Sigmoid colon (tissue), 4 donors: ENCODE data around the gene C10orf120.

Source experiments
- EP300 ChIP-seq, 4 donors: sonication (generic); formaldehyde crosslinking; IDR thresholded peaks; one replicate each; pipeline ENCODE4 v1.6.1; 2017; ENCODE audit warnings: antibody characterized with exemption in 4 of 4
- POLR2AphosphoS5 ChIP-seq, 4 donors: sonication (generic); formaldehyde crosslinking; IDR thresholded peaks; one replicate each; pipeline ENCODE4 v1.6.1; 2017; ENCODE audit warnings: antibody characterized with exemption in 4 of 4
- TF ChIP-seq, protein P1 (sequence below), 4 experiments: fragments of 450-650 bp in 3 of 4; fragments of 200-600 bp in 1 of 4; IDR thresholded peaks; one replicate each; pipeline ENCODE4 v1.5.1; 2016 to 2019; ENCODE audit warnings: antibody characterized with exemption in 4 of 4, mild to moderate bottlenecking in 3 of 4, moderate library complexity in 2 of 4

DNA sequence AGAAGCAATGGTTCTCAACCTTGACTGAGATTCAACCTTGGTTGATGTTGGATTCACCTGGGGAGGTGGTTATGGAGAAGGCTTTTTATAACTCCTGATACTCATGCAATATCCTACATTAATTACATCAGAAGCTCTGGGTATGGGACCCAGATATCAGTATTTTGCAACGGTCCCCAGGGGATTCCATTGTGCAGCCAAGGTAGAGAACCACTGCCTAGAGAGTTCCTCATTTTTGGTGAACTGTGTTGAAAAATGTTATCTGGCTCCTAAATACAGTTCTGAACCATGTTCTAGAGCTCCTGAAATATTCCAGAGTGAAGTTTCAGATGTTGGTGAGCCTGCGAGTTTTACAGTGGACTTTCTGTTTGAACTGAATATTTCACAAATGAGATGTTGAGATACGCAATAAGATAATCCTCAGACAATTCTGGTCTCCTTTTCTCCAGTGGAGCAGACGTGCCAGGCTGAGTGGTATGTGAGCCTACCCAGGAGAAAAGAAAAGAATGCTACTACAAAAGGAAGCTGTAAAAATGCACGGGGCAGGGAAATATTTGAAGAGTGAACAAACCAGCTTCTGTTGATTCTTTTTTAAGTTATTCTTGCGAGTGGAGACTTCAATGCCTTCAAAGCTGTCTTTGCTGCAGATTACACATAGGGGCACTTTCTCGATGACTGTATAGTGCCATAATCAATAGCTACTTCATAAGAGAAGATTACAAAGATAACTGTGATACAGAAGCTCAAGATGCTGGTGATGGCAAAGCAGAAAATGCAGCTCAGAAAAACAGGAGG, 13.6 kb upstream of the C10orf120 start:
- TF ChIP-seq, protein P1, sequence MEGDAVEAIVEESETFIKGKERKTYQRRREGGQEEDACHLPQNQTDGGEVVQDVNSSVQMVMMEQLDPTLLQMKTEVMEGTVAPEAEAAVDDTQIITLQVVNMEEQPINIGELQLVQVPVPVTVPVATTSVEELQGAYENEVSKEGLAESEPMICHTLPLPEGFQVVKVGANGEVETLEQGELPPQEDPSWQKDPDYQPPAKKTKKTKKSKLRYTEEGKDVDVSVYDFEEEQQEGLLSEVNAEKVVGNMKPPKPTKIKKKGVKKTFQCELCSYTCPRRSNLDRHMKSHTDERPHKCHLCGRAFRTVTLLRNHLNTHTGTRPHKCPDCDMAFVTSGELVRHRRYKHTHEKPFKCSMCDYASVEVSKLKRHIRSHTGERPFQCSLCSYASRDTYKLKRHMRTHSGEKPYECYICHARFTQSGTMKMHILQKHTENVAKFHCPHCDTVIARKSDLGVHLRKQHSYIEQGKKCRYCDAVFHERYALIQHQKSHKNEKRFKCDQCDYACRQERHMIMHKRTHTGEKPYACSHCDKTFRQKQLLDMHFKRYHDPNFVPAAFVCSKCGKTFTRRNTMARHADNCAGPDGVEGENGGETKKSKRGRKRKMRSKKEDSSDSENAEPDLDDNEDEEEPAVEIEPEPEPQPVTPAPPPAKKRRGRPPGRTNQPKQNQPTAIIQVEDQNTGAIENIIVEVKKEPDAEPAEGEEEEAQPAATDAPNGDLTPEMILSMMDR (IDR thresholded peaks at IDR 0.05) = no peak
- TF ChIP-seq EP300 (IDR thresholded peaks at IDR 0.05) = no peak
- no peak for TF ChIP-seq POLR2AphosphoS5 (IDR thresholded peaks at IDR 0.05)
